Femur (tissue), 1 donor: ENCODE measurements around the gene AP2M1.
"Not testable (repeated sequence)": the region's sequence is repeated elsewhere in the genome, so short reads cannot be mapped to it uniquely, and the experiment has no call there.

Experiments
- DNase-seq: peaks from one replicate; pipeline ENCODE4 v3.0.0-alpha.2; 2017

The AP2M1 gene

GRCh38 chr3:184158404-184158803 is 16.3 kb upstream of the AP2M1 start:
- DNase-seq: no peak

GRCh38 chr3:184160456-184160855 is 14.2 kb upstream of the AP2M1 start:
- no peak for DNase-seq

GRCh38 chr3:184162571-184163070 is 12.0 kb upstream of the AP2M1 start:
- not testable (repeated sequence) for DNase-seq

- DNase-seq: no peak
These were observed 9.9 kb upstream of the AP2M1 start for GRCh38 chr3:184164648-184165330.

GRCh38 chr3:184165543-184165942 is 9.1 kb upstream of the AP2M1 start:
- no peak for DNase-seq

GRCh38 chr3:184166671-184167070 is 8.0 kb upstream of the AP2M1 start:
- DNase-seq: no peak

GRCh38 chr3:184167786-184168185 is 6.9 kb upstream of the AP2M1 start:
- no peak for DNase-seq

- DNase-seq: no peak
These were observed 6.1 kb upstream of the AP2M1 start for GRCh38 chr3:184168363-184169120.

- no peak for DNase-seq
These were observed 4.5 kb upstream of the AP2M1 start for GRCh38 chr3:184169896-184170875.

- DNase-seq: no peak
These were observed 3.1 kb upstream of the AP2M1 start for GRCh38 chr3:184171562-184171961.

GRCh38 chr3:184172681-184173373 is 1.8 kb upstream of the AP2M1 start:
- no peak for DNase-seq

- no peak for DNase-seq
These were observed 1.3 kb upstream of the AP2M1 start for GRCh38 chr3:184173374-184173722.

GRCh38 chr3:184174284-184174645 is 390 bp upstream of the AP2M1 start:
- no peak for DNase-seq

GRCh38 chr3:184175506-184175905 is 851 bp downstream of the AP2M1 start:
- no peak for DNase-seq

GRCh38 chr3:184175981-184176376 is 1.3 kb downstream of the AP2M1 start:
- DNase-seq: no peak

GRCh38 chr3:184176377-184177330 is 2.0 kb downstream of the AP2M1 start:
- peak; percentile 78 for DNase-seq

GRCh38 chr3:184177331-184177731 is 2.7 kb downstream of the AP2M1 start:
- no peak for DNase-seq

GRCh38 chr3:184177767-184178306 is 3.2 kb downstream of the AP2M1 start:
- DNase-seq: no peak

- DNase-seq: no peak
These were observed 4.0 kb downstream of the AP2M1 start for GRCh38 chr3:184178521-184179138.

GRCh38 chr3:184180165-184180564 is 5.5 kb downstream of the AP2M1 start:
- peak; percentile 11 for DNase-seq

GRCh38 chr3:184181596-184181995 is 6.9 kb downstream of the AP2M1 start:
- DNase-seq: no peak
